DND-41 (cell line): ENCODE data around the gene TTYH1.

Experiments used
- ATAC-seq: fragments of 200-7000 bp; cut with Tn5 transposase; 3 replicates; pipeline ENCODE4 v1.9.1; 2021; ENCODE audit warnings: low read depth; ENCODE audit not compliant: insufficient read depth
- DNase-seq: peaks from one replicate; pipeline ENCODE4 v3.0.0-alpha.2; 2020
- H2AFZ ChIP-seq: 2 replicates; pipeline ENCODE4 v1.6.0; 2012; ENCODE audit warnings: low read depth, low read length
- H3K27ac ChIP-seq: 2 replicates; pipeline ENCODE4 v1.5.1; 2012; ENCODE audit warnings: low read length, inconsistent platforms
- H3K27me3 ChIP-seq: fragments of 200-600 bp; sonication (generic); 2 replicates; pipeline ENCODE4 v1.6.0; 2012; ENCODE audit warnings: low read length, mild to moderate bottlenecking, inconsistent platforms; ENCODE audit not compliant: insufficient read depth, poor library complexity
- H3K36me3 ChIP-seq: 2 replicates; pipeline ENCODE4 v1.5.1; 2012; ENCODE audit warnings: low read length, inconsistent platforms; ENCODE audit not compliant: insufficient read depth
- H3K4me1 ChIP-seq: 2 replicates; pipeline ENCODE4 v1.5.1; 2012; ENCODE audit warnings: mild to moderate bottlenecking, low read length; ENCODE audit not compliant: insufficient read depth
- H3K4me2 ChIP-seq: 2 replicates; pipeline ENCODE4 v1.6.0; 2012; ENCODE audit warnings: mild to moderate bottlenecking, moderate library complexity, low read length, inconsistent platforms; ENCODE audit not compliant: insufficient read depth
- H3K4me3 ChIP-seq, 2 experiments: fragments of 200-600 bp in 1 of 2; shearing (Covaris generic) in 1 of 2; 2 replicates each; pipeline ENCODE4 v1.5.1; 2012 to 2016; ENCODE audit warnings: inconsistent platforms in 2 of 2, low read length in 2 of 2, mild to moderate bottlenecking in 2 of 2, low read depth in 1 of 2, moderate library complexity in 1 of 2
- H3K79me2 ChIP-seq: 2 replicates; pipeline ENCODE4 v1.6.0; 2012; ENCODE audit warnings: low read length, inconsistent platforms; ENCODE audit not compliant: insufficient read depth
- H3K9ac ChIP-seq: 2 replicates; pipeline ENCODE4 v1.6.0; 2012; ENCODE audit warnings: low read depth, mild to moderate bottlenecking, inconsistent platforms, low read length, moderate library complexity
- H3K9me3 ChIP-seq: 2 replicates; pipeline ENCODE4 v1.5.1; 2012; ENCODE audit warnings: low read length, moderate library complexity, mild to moderate bottlenecking, inconsistent platforms; ENCODE audit not compliant: insufficient read depth, severe bottlenecking
- H4K20me1 ChIP-seq: 2 replicates; pipeline ENCODE4 v1.6.0; 2012; ENCODE audit warnings: low read length; ENCODE audit not compliant: insufficient read depth
- EZH2 ChIP-seq: IDR thresholded peaks from 3 replicates; pipeline ENCODE4 v1.6.1; 2012; ENCODE audit warnings: borderline replicate concordance, low read depth, mild to moderate bottlenecking, moderate library complexity, low read length, inconsistent platforms; ENCODE audit not compliant: severe bottlenecking
- TF ChIP-seq, protein P1 (sequence below): IDR thresholded peaks from 2 replicates; pipeline ENCODE4 v1.5.1; 2012; ENCODE audit warnings: borderline replicate concordance, low read length, moderate library complexity, mild to moderate bottlenecking; ENCODE audit not compliant: poor library complexity, severe bottlenecking; ENCODE audit errors: extremely low read depth

TTYH1 gene

DNA sequence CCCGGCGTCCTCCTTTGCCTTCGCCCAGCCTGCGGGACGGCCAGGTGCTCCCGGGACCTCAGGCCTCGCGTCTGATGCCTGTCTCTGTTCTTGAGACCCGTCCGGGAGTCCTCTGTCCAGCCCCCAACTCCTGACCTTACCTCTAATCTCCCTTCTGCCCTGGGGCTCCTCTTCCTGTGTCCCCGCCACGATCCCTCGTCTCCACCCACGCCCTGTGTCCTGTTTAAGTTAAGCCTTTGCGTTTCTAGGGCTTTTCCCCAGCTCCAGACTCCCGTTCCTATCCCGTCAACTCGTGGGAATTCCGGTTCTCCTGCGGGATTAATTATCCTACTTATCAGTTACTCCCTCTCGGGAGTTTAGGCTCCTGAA is 34.4 kb downstream of the TTYH1 start:
- Histone ChIP-seq H3K4me1 (peaks cover 47% of the 10 kb centered on the region), H3K9ac (peak overlapping the region; percentile 71), H4K20me1 (peaks cover 54% of the 10 kb centered on the region), H3K4me3 (peak overlapping the region; percentile 75 to 99), H3K4me2 (peak overlapping the region; percentile 99), H3K27ac (peak overlapping the region; percentile 97), H3K9me3 (no peaks in the 10 kb centered on the region), H3K36me3 (peaks cover 66% of the 10 kb centered on the region), H3K79me2 (peaks cover 91% of the 10 kb centered on the region), H2AFZ (peak overlapping the region; percentile 97; the same call in 1 of the 2 replicates), H3K27me3 (no peaks in the 10 kb centered on the region)
- ATAC-seq (no peak), DNase-seq (no peak)
- TF ChIP-seq EZH2, result no peak
- TF ChIP-seq, protein P1, sequence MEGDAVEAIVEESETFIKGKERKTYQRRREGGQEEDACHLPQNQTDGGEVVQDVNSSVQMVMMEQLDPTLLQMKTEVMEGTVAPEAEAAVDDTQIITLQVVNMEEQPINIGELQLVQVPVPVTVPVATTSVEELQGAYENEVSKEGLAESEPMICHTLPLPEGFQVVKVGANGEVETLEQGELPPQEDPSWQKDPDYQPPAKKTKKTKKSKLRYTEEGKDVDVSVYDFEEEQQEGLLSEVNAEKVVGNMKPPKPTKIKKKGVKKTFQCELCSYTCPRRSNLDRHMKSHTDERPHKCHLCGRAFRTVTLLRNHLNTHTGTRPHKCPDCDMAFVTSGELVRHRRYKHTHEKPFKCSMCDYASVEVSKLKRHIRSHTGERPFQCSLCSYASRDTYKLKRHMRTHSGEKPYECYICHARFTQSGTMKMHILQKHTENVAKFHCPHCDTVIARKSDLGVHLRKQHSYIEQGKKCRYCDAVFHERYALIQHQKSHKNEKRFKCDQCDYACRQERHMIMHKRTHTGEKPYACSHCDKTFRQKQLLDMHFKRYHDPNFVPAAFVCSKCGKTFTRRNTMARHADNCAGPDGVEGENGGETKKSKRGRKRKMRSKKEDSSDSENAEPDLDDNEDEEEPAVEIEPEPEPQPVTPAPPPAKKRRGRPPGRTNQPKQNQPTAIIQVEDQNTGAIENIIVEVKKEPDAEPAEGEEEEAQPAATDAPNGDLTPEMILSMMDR, result no peak

DNA sequence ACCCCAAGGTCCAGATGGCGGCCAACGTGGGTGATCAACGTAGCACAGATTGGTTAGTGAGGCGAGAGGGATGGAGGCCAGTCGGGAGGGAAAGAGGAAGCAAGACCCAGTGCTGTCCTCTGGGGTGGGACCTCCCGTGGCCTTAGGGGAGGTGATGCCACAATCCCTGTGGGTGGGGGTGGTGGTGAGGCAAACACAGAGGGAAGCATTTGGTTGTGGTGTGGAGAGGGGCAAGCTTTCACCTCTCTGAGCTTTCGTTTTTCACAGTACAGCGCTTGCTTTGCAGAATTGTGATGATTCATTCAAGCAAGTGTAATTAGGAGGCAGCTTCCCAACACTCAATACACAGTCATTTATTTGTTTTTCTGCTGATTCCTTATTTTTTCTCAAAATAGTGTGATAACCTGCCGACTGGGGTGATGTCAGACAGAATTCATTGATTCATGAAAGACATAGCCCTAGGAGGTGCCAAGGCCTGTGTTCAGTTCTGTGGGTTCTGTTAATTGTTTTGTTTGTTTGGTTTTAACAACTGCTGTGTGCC is 36.1 kb downstream of the TTYH1 start:
- Histone ChIP-seq H3K9ac (peak overlapping the region; percentile 71; the same call in 1 of the 2 replicates), H3K79me2 (peaks cover 87% of the 10 kb centered on the region), H3K9me3 (no peaks in the 10 kb centered on the region), H4K20me1 (peaks cover 71% of the 10 kb centered on the region), H3K36me3 (peaks cover 70% of the 10 kb centered on the region), H3K4me1 (peaks cover 44% of the 10 kb centered on the region), H3K27me3 (no peaks in the 10 kb centered on the region), H3K4me2 (peak overlapping the region; percentile 99), H3K27ac (no peak overlapping the region), H2AFZ (no peak overlapping the region), H3K4me3 (peak overlapping the region in 1 of 2 experiments; percentile 99; a peak in 2 of 4 replicates)
- TF ChIP-seq EZH2, result no peak
- TF ChIP-seq, protein P1, result no peak
- ATAC-seq, result no peak
- no peak for DNase-seq

DNA sequence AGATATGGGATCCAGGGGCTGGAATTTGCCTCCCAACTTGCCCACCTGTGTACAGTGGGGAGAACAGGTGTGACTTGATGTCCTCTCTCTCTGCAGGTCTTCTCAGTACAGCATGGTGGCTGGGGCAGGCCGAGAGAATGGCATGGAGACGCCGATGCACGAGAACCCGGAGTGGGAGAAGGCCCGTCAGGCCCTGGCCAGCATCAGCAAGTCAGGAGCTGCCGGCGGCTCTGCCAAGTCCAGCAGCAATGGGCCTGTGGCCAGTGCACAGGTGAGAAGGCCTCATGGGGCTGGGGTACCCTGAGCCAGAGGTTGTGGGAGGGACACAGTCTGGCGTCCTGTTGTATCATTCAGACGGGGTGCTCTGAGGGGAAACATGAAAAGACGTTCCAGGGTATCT is 36.7 kb downstream of the TTYH1 start:
- Histone ChIP-seq H3K27me3 (no peaks in the 10 kb centered on the region), H4K20me1 (peaks cover 77% of the 10 kb centered on the region), H3K9ac (no peak overlapping the region), H3K4me1 (peaks cover 40% of the 10 kb centered on the region), H3K4me3 (no peak overlapping the region; a peak in 1 of 4 replicates), H2AFZ (no peak overlapping the region), H3K4me2 (peak overlapping the region; percentile 99; the same call in 1 of the 2 replicates), H3K36me3 (peaks cover 74% of the 10 kb centered on the region), H3K9me3 (no peaks in the 10 kb centered on the region), H3K27ac (no peak overlapping the region), H3K79me2 (peaks cover 83% of the 10 kb centered on the region)
- ATAC-seq (no peak), DNase-seq (no peak)
- no peak for TF ChIP-seq EZH2
- TF ChIP-seq, protein P1, result no peak
